ENCODE data around the gene TBC1D19.
"Not testable (repeated sequence)": the region's sequence is repeated elsewhere in the genome, so short reads cannot be mapped to it uniquely, and the experiment has no call there.

DNA sequence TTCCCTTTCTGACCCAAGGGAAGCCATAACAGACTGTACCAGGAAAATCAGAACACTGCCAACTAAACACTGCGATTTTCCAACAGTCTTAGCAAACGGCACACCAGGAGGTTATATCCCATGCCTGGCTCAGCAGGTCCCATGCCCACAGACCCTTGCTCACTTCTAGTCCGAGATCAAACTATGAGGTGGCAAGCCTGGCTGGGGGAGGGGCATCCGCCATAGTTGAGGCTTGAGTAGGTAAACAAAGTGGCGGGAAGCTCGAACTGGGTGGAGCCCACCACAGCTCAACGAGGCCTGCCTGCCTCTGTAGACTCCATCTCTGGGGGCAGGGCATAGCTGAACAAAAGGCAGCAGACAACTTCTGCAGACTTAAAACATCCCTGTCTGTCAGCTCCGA lies 56.8 kb downstream of the TBC1D19 start:
- not testable (repeated sequence) for TF ChIP-seq CTCF (IDR thresholded peaks at IDR 0.05; ENCODE audit: low read length); EZH2 (IDR thresholded peaks at IDR 0.05; ENCODE audit: borderline replicate concordance, low read length)
